ENCODE measurements around the gene TMEM82.
A peak's percentile ranks its signal among the peaks of the same experiment; 100 is the strongest.

TMEM82 gene

DNA sequence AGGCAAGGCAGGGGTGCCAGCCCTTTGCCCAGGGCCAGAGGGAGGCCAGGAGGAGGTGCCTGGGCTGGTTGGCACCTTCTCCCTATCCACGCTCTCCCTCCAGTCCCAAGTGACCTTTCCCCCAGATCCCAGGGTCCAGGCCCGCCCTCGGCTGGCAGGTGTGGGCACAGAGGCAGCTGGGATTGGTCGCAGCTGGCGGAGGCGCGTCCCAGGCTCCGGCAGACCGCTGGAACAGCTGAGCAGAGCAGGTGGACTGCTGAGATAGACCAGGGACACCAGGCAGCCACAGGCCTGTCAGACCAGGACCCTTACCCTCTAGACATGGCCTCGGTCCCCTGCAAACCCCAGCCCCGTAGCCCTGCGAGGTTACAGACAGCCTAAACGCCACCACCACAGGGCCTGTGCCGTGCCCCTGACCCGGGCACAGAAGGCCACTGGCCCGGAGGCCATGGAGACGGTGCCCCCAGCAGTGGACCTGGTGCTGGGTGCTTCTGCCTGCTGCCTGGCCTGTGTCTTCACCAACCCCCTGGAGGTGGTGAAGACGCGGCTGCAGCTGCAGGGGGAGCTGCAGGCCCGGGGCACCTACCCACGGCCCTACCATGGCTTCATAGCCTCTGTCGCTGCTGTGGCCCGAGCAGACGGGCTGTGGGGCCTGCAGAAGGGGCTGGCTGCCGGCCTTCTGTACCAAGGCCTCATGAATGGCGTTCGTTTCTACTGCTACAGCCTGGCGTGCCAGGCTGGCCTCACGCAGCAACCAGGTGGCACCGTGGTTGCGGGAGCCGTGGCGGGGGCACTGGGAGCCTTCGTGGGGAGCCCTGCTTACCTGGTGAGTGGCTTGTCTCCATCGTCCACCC is 6.0 kb upstream of the TMEM82 start, which contains the start of gene SLC25A34:
Gene SLC25A34 (plus strand): TSS at position 221 of the 854 bp plus-strand sequence. CDS start 228 bp downstream, at position 449.
- no peak for DNase-seq (ENCODE audit: low read depth)

DNA sequence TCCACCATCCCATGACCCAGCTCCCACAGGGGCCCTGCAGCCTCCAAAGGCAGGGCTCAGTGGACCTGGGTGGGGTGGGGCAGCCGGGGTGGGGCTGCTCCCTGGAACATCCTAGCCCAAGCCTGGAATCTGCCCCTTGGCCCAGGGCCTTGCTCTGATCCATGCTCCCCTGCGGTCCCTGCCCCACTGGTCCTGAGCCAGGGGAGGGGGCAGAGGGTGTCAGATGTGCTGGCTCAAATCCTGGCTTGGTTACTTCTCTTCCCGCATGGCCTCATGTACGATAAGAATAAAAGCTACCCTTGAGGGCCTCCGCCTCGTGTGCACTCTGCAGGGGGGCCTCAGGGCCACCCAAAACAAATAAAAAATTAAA is 5.4 kb upstream of the TMEM82 start:
- no peak for DNase-seq (ENCODE audit: low read depth)

DNA sequence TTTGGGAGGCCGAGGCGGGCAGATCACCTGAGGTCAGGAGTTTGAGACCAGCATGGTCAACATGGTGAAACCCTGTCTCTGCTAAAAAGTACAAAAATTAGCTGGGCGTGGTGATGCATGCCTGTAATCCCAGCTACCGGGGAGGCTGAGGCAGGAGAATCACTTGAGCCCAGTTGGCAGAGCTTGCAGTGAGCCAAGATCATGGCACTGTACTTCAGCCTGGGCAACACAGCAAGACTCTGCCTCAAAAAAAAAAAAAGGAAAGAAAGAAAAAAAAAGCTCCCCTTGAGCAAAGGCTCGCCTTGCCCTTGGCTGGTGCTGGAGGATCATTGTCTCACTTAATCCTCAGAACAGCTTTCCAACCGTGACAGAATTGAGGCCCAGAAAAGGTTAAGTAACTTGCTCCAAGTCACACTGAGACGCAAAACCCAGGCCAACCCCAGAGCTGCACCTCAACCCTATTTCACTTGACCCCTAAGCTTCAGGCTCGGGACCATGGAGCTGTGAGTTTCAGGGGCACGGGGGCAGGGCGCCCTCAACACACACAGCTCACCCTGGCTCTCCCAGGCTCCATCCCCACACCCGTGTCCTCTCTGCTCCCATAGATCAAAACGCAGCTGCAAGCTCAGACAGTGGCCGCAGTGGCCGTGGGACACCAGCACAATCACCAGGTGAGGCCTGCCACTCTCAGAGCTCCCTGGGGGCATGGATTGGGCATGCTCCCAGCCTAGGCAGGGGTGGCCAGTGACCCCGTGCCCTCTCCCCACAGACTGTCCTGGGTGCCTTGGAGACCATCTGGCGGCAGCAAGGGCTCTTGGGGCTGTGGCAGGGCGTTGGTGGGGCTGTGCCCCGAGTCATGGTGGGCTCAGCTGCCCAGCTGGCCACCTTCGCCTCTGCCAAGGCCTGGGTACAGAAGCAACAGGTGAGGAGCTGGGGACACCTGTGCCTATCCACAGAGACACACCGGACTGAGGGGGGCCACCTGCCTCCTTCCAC is 4.7 kb upstream of the TMEM82 start:
- no peak for DNase-seq (ENCODE audit: low read depth)

DNA sequence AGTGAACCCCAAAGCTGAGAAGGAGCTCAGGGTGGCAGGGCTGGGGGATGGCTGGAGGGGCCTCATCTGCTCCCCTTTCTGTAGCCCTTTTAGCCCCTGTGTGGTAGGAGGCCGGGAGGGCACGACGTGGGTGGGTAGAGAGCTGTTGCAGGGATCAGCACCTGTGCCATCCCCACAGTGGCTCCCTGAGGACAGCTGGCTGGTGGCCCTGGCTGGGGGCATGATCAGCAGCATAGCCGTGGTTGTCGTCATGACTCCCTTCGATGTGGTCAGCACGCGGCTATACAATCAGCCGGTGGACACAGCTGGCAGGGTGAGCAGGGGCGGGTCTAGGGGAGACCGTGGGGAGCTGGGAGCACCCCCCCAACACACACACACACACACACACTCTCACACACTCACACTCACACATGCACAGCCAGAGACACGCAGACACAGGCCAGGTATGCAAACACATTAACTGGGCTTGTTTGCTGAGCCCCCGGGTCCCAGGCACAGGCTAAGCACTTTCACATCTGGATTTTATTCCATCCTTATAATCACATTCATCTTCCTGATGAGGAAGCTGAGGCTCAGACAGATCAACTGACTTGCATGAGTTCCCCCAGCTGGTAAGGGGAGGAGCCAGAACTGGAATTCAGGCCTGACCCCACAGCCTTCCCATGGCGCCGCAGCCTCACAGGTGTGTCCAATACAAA is 3.7 kb upstream of the TMEM82 start:
- no peak for DNase-seq (ENCODE audit: low read depth)

DNA sequence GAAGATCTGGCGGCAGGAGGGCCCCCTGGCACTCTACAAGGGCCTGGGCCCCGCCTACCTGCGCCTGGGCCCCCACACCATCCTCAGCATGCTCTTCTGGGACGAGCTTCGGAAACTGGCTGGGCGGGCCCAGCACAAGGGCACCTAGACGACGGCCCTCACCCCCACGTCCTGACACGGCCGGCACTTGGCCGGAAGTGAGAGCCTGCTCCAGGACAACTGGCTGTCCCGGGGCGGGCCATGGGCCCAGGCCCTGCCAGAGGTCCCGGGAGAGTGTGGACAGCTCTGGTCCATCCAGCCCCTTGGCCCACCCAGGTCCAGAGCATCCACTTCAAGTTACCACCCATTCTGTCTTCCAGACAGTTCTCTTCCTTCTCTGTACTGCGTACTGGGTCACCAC is 3.0 kb upstream of the TMEM82 start:
- no peak for DNase-seq (ENCODE audit: low read depth)

DNA sequence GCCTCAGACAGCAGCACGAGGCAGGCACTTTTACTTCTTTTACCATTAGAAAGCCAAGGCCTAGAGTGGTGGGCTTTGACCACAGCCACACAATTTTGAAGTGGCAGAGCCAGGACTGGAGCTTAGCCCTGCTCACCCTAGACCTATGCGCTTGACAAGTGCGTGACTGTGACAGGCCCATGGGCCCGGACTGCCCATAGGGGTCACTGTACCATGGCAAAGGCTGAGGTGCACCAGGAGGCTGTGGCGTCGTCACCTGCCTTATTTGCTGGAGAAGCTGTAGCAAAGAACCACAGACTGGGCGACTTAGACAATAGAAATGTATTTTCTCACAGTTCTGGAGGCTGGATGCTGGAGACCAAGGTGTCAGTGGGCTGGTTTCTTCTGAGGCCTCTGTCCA is 2.6 kb upstream of the TMEM82 start:
- no peak for DNase-seq (ENCODE audit: low read depth)

DNA sequence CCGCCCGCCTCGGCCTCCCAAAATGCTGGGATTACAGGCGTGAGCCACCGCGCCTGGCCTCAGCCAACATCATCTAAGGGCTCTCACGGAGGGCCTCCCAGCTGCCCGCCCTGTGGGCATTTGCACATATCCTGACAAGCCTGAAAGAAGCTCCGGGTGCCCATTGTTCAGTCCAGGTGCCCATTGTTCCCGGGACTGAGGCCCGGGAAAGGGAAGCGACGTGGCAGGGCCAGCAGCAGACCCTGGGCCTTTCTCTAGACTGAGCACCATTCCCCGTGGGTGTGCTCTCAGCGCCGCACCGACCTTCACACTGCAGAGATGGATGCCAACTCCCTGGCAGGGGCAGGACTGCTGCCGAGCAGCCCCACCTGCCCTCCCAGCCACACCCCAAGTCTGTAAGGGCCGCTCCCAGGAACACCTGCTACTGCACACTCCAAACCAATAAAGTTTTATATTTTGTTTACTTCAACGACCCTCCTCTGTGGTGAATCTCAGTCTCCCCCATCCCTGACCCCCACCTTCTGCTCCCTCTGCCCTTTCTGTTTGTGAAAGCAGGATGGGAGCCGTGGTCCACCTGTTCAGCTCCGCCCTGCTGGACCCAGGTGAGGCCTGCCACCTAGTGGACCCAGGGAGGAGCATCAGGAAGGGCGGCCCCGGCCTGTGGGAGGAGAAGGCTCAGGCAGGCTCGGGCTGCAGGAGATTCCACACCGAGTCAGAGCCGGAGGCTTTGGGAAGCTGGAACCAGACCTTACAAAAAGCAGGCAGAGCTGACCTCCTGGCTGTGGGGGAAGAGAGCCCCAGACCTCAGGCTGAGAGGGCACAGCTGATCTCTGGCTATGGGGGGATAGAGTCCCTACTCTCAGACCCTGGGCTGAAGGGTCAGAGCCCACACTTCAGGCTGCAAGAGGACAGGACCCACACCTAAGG is 1.1 kb upstream of the TMEM82 start:
- DNase-seq (ENCODE audit: low read depth): peak; percentile 33

DNA sequence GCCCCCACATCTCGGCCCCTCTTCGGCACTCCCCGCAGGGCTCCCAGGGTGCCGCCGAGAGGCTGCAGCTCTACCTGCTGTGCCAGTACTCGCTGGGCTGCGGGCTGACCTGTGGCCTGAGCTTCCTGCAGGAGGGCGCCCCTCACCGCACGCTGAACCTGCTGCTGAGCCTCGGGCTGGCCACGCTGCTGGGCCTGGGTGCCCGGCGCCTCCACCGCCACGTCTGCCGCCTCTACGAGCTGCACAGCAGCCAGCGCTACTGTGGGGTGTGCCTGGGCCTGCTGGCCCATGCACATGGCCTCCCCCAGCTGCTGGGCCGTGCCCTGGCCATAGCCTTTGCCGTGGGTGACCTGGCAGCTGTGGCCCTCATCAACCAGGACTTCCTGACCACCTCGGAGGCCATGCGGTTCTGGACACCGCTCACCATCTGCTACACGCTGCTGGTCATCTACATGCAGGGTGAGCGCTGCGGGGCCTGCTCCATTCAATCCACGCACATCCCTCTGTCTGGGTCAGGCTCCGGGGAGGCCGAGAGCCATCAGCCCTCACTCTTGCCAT is 1.9 kb downstream of the TMEM82 start:
- no peak for DNase-seq (ENCODE audit: low read depth)

DNA sequence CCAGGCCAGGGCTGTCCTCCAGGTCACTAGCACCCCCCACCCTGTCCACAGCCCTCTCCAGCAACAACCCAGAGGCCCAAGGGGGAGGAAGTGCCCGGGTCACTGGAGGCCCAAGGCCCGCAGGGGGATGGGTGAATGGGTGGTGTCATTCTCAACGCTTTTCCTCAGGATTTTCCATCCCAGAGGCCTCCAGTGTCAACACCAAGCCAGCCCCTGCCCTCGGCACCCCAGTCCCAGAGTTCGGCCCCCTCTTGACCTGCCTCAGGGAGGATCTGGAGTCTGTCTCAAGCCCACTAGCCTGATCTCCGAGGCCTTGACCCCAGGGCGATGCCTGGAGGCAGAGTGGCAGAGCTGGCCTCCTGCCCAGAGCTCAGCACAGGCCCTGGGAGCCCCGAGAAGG is 5.1 kb downstream of the TMEM82 start:
- DNase-seq (ENCODE audit: low read depth): no peak

DNA sequence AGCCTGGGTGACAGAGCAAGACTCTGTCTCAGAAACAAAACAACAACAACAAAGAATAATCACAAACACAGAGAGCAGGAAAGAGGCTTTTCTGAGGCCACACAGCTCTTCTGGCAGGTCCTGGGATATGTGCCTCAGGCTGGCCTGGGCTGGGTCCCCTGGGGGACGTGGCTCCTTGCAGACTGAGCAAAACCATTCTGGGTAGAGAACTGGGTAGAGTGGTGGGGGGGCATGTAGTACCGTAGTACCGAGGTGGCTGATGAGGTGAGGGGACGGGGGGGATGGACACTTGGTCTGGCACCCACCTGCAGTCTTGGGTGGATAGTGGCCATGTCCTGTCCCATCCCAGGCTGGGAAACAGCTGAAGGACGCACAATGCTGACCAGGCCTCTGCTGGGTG is 6.0 kb downstream of the TMEM82 start:
- no peak for DNase-seq (ENCODE audit: low read depth)

DNA sequence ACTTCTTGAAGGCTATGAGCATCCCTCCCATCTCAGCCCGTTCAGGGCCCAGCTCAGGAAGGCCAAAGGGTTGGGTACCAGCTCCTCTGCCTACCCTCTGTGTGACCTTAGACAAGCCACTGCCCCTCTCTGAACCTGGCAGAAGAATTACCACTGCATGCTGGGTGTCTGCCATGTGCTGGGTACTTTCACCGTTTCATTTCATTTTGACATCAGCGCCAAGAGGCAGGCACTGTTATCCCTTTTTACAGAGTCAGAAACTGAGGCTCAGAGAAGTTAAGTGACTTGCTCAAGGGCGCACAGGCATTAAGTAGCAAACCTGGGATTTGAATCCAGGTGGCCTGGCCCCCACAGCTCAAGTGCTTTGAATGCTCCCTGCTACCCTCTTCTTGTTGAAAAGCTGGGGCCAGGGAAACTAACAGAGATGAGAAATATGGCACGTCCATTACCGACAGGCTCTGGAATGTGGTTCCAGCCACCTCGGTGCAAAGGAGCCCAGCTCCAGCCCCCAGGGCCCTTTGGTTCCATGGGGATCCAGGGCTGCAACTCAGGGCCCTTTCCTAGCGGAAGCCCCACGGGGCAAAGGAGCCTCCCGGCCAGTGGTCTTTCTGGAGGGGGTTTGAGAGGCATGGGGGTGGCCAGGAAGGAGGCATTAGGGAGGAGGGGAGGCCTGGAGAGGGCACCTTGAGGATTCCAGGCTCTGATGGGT is 6.5 kb downstream of the TMEM82 start:
- no peak for DNase-seq (ENCODE audit: low read depth)

DNA sequence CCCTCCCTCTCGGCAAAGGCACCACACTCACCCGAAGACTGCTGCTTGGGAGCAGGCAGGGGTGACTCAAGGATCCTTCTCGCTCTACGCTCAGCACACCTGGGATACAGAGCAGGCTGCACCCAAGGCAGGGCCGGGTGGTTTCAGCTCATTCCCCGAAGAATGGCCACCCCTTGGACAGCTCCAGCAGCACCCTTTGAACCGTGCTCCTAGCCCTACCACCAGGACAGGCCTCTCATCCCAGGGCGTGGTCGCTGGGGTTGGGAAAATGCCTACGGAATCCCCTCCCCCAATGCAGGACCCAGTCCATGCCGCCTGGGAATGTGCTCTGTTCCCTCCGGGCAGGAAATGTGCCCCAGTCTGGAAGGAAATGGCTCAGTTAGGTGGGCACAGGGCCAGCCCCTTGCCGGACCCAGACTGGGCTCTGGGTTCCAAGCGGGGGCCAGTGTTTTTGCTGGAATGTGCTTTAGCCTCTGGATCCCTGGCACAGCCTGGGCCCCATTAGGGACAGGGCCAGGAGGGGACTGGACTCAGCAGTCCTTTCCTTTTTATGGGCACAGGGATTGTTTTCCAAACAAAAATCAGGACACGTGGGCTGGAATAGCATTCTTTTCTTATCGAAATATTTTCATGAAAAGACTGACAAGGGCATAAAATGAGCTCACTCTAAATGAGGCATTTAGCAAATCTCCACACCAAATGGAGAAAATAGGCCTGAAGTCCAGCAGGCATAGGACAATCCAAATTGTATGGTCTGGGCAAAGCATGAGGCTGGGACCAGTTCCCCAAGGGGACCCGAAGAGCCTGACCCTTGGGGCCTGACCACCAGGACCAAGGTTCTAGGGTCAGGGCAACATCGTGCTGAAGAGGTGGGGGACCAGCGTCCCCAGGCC is 7.3 kb downstream of the TMEM82 start:
- DNase-seq (ENCODE audit: low read depth): no peak

DNA sequence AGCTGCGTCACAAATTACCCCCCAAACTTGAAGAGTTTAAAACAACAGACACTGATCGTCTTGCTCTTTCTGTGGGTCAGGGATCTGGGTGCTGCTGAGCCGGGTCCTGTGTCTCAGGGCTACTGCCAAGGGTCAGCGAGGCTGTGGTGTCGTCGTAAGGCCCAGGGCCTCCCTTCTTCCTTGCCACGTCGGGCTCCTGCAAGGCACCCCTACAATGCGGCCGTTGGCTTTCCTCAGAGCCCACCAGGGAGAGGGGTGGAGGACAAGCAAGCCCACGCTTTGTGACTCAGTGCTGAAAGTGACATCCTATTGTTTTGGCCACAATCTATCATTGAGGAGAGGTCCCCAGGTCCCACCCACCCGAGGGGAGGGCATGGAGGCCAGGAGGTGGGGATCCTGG is 8.6 kb downstream of the TMEM82 start:
- no peak for DNase-seq (ENCODE audit: low read depth)

DNA sequence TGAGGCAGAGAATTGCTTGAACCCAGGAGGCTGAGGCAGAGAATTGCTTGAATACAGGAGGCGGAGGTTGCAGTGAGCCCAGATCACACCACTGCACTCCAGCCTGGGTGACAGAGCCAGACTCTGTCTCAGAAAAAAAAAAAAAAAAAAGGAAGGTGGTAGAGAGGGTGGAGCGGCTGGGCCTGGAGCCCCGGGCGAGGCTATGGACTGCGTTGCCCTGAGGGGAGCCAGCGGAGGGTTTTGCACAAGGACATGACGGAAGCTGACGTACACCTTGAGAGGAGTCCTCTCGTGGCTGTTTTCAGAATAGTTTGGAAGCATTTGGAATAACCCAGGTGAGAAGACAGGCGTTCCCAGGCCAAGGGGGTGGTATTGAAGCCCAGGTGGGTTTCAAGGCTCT is 9.4 kb downstream of the TMEM82 start:
- no peak for DNase-seq (ENCODE audit: low read depth)

DNA sequence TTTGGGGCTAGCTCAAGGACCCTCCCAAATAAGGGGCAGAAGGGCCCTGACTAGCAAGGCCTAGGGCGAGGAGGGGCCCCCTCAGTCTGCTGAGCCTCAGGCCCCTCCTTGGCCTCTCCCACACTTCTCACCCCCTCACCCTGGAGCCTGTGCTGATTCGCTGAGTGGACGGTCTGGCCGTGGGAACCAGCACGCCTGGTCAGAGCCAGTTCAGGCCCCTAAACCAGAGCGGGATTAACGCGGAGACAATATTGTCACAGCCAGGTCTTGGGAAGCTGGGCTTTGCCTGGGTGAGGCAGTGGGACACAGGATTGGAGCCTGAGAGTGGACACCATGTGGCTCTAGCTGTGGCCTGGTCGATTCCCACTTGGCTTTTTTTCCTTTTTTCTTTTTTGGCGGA is 11.5 kb downstream of the TMEM82 start:
- DNase-seq (ENCODE audit: low read depth): no peak

DNA sequence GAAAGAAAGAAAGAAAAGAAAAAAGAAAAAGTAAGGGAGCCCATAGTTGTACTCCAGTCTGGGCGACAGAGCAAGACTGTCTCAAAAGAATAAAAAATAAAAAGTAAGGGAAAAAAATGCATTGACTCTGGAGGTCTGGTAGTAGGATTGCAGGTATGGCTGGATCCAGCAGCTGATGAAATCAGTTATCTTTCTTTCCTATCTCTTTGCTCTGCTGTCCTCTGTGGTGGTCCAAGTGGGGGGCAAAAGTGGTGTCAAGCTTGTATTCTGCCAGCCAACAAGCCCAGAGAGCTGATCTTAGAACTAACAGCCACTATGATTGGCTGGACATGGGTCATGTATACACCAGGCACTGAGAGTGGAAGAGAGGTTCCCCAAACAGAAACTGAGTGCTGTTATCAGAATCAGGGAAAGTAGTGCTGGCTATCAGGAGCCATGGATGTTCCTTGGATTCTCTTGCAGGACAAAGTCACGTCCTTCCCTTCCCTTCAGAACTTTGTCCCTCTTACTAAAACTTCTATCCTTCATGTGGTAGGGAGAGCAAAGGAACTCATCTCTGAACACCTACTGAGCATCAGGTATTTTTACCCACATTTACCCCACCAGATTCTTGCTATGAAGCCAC is 12.8 kb downstream of the TMEM82 start:
- DNase-seq (ENCODE audit: low read depth): no peak

DNA sequence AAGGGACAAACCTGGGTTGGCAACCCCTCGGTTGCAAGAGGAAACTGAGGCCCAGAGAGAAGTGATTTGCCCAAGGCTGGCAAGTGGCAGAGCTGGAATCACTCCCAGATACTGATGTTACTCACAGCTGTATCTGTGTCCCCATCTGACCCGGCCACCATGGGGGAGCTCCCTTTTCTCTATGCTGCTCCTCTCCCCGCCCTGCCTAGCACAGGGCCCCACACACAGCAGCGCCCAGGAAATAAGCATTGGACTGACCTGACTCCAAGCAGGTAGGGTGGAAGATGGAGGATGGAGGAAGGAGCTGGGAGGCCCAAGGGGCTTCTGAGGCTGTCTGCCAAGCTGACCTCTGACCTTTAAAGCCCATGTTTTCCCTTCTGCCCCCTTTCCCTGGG is 13.3 kb downstream of the TMEM82 start:
- no peak for DNase-seq (ENCODE audit: low read depth)

DNA sequence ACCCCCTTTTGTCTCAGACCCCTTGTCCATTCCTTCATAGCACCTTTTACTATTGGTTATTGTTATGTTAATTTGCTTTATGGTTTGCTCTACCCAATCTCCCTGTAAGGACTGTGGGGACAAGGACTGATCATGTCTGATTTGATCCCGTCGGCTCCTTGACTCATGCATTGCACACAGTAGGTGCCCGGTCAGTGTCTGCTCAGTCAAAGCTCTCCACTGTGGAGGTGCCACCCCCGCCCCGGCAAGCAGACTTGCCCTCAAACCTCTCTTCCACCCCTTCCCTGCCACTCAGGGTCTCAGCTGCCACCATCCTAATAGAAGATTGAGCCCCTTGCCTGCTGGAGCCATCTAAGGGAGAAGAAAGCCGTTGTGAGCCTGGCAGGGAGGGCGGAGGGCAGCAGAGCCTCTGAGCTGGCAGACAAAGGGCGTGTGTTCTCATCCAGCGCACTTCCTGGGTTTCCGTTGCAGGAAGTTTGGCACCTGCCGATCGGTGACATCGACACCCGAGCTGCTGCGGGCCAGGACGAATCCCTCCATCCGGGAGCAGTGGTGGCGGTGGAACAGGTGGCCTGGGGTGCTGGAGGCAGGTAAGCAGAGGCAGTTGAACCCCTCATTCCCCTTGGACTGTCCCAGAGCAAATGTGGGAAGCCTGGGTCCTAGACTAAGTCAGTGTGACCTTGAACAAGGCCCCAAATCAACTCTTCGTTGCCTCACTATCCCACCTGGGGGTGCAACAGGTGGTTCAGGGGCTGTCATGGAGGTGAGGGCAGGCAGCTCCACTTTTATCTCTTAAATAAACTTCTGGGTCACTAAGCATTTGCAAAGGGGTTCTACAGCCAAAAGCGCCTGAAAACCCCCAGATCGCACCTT is 14.1 kb downstream of the TMEM82 start:
- no peak for DNase-seq (ENCODE audit: low read depth)

Data from activated gamma-delta T cell treated with anti-CD3 and anti-CD28 coated beads, Interleukin-2, amount 50 U/mL, for 16 hours (primary cell).